ENCODE data around the gene GALNT14. TPM values are rescaled to one million over a fixed set of nuclear protein-coding genes. Genes with fewer than 3 reads are reported as not detected.

GALNT14 gene
- total and polyA plus RNA-seq, 2 donors (not counting 1 experiment from before 2014, with no cell fraction given), result 0.15 to 0.83 TPM

- H3K9ac ChIP-seq (ENCODE audit: insufficient read depth, low read length), result no peak overlapping the region
- DNase-seq (ENCODE audit: low read depth in 2 of 2), result no peak
- H3K36me3 ChIP-seq (ENCODE audit: control insufficient read depth, insufficient read depth, low read length), result no peaks in the 10 kb centered on the region
- H2AFZ ChIP-seq (ENCODE audit: low read length), result no peak overlapping the region
- TF ChIP-seq EZH2 (IDR thresholded peaks at IDR 0.05; ENCODE audit: low read length, missing control alignments) (no peak), CTCF (conservative IDR thresholded peaks at IDR 0.05 in 1 of 2, IDR thresholded peaks at IDR 0.05 in 1 of 2; ENCODE audit: low read depth in 1 of 2, low read length in 2 of 2) (no peak)
- no peaks in the 10 kb centered on the region for H3K27me3 ChIP-seq (ENCODE audit: control insufficient read depth, insufficient read depth, low read length)
- no peaks in the 10 kb centered on the region for H4K20me1 ChIP-seq (ENCODE audit: control insufficient read depth, extremely low read depth, insufficient read depth, low read length)
- H3K4me3 ChIP-seq (replicated peaks in 1 of 4; ENCODE audit: control extremely low read depth in 1 of 4, insufficient read depth in 1 of 4, low read depth in 3 of 4, low read length in 4 of 4), result no peak overlapping the region
- no peaks in the 10 kb centered on the region for H3K4me1 ChIP-seq (ENCODE audit: control insufficient read depth, extremely low read depth, insufficient read depth, low read length)
- no peak overlapping the region for H3K27ac ChIP-seq (ENCODE audit: insufficient read depth, low read length)
- H3K79me2 ChIP-seq (ENCODE audit: control insufficient read depth, insufficient read depth, low read length), result no peaks in the 10 kb centered on the region
- no peaks in the 10 kb centered on the region for H3K9me3 ChIP-seq (ENCODE audit: control insufficient read depth, insufficient read depth, low read depth, low read length)
- H3K4me2 ChIP-seq (ENCODE audit: extremely low read depth, insufficient read depth, low read length), result no peak overlapping the region
Measured at GRCh38 chr2:30886080-30886479, 252.2 kb downstream of the GALNT14 start.

DNA sequence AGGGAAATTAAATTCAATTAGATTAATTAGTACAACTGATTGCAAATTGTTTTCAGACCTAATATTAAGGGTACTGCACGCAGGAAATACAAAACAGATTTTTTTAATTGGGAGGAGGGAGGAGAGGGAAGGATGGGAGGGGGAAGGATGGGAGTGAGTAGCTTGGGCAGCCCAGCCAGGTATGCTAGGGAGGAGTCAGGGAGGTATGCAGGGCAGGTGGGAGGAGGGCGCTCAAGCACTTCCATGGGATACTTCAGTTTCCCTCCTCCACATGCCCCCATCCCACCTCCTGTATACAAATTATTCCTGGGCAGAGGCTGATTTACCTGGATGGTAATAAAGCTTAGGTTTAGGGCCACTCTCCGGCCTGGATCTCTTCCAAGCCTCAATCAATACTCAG, 254.4 kb downstream of the GALNT14 start:
- Histone ChIP-seq H3K27me3 (ENCODE audit: control insufficient read depth, insufficient read depth, low read length) (no peaks in the 10 kb centered on the region), H3K4me3 (replicated peaks in 1 of 4; ENCODE audit: control extremely low read depth in 1 of 4, insufficient read depth in 1 of 4, low read depth in 3 of 4, low read length in 4 of 4) (no peak overlapping the region), H2AFZ (ENCODE audit: low read length) (no peak overlapping the region), H3K4me2 (ENCODE audit: extremely low read depth, insufficient read depth, low read length) (no peak overlapping the region), H3K27ac (ENCODE audit: insufficient read depth, low read length) (no peak overlapping the region), H3K9me3 (ENCODE audit: control insufficient read depth, insufficient read depth, low read depth, low read length) (no peaks in the 10 kb centered on the region), H3K36me3 (ENCODE audit: control insufficient read depth, insufficient read depth, low read length) (no peaks in the 10 kb centered on the region), H3K79me2 (ENCODE audit: control insufficient read depth, insufficient read depth, low read length) (no peaks in the 10 kb centered on the region), H3K4me1 (ENCODE audit: control insufficient read depth, extremely low read depth, insufficient read depth, low read length) (no peaks in the 10 kb centered on the region), H4K20me1 (ENCODE audit: control insufficient read depth, extremely low read depth, insufficient read depth, low read length) (no peaks in the 10 kb centered on the region), H3K9ac (ENCODE audit: insufficient read depth, low read length) (no peak overlapping the region)
- TF ChIP-seq EZH2 (IDR thresholded peaks at IDR 0.05; ENCODE audit: low read length, missing control alignments), result no peak
- TF ChIP-seq CTCF (conservative IDR thresholded peaks at IDR 0.05 in 1 of 2, IDR thresholded peaks at IDR 0.05 in 1 of 2; ENCODE audit: low read depth in 1 of 2, low read length in 2 of 2), result no peak
- no peak for DNase-seq (ENCODE audit: low read depth in 2 of 2)

DNA sequence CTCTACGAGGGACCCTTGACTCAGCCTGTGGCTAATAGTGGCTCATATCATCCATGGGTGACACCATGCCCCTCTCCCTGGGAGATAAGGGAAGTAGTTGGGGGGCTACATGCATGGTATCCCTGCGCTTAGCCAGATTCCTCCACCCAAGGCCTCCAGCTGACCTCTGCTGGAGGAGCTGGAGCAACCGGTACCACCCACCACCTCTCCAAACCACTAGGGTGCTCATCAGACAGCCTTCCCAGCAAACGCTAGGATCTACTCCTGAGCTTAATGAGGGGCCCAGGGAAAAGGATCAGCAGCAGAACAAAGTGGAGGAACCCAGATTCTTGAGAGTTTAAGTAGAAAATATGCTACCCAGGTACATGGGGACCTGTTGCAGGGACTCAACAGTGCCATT, 255.1 kb downstream of the GALNT14 start:
- TF ChIP-seq CTCF (conservative IDR thresholded peaks at IDR 0.05 in 1 of 2, IDR thresholded peaks at IDR 0.05 in 1 of 2; ENCODE audit: low read depth in 1 of 2, low read length in 2 of 2) (no peak), EZH2 (IDR thresholded peaks at IDR 0.05; ENCODE audit: low read length, missing control alignments) (no peak)
- DNase-seq (ENCODE audit: low read depth in 2 of 2), result no peak

More for the DNA sequence above, 255.1 kb downstream of the GALNT14 start:
- Histone ChIP-seq H3K4me1 (ENCODE audit: control insufficient read depth, extremely low read depth, insufficient read depth, low read length) (no peaks in the 10 kb centered on the region), H3K27ac (ENCODE audit: insufficient read depth, low read length) (no peak overlapping the region), H3K4me3 (replicated peaks in 1 of 4; ENCODE audit: control extremely low read depth in 1 of 4, insufficient read depth in 1 of 4, low read depth in 3 of 4, low read length in 4 of 4) (no peak overlapping the region), H3K9me3 (ENCODE audit: control insufficient read depth, insufficient read depth, low read depth, low read length) (no peaks in the 10 kb centered on the region), H3K27me3 (ENCODE audit: control insufficient read depth, insufficient read depth, low read length) (no peaks in the 10 kb centered on the region), H3K36me3 (ENCODE audit: control insufficient read depth, insufficient read depth, low read length) (no peaks in the 10 kb centered on the region), H3K4me2 (ENCODE audit: extremely low read depth, insufficient read depth, low read length) (no peak overlapping the region), H4K20me1 (ENCODE audit: control insufficient read depth, extremely low read depth, insufficient read depth, low read length) (no peaks in the 10 kb centered on the region), H3K9ac (ENCODE audit: insufficient read depth, low read length) (no peak overlapping the region), H3K79me2 (ENCODE audit: control insufficient read depth, insufficient read depth, low read length) (no peaks in the 10 kb centered on the region), H2AFZ (ENCODE audit: low read length) (no peak overlapping the region)

Data from fibroblast of lung (primary cell).